SK-N-MC (cell line): ENCODE measurements around the gene NAV3.

ENCODE experiments used
- EZH2 ChIP-seq: fragments of 200-600 bp; sonication (generic); IDR thresholded peaks from one replicate; pipeline ENCODE4 v1.6.1; 2017; ENCODE audit warnings: antibody characterized with exemption
- POLR2AphosphoS5 ChIP-seq: IDR thresholded peaks from 2 replicates; pipeline ENCODE4 v1.6.1; 2012; ENCODE audit warnings: mild to moderate bottlenecking, low read depth, low read length, borderline replicate concordance

DNA sequence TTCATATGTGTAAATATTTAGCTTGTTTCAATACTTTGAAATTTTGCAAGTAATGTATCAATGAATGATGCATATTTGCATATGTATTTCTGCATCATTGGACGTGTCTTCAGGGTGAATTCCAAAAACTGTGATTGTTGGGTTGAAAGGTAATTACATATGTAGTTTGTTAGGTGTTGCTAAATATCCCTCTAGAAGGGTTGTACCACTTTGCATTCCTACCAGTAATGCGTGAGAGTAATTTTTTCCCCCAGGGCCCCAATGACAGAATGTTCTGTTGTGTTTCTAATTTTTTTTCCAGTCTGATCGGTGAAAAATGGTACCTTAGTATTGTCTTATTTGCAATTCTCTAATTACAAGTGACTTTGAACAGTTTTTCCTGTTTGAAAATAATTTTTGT is 408.9 kb downstream of the NAV3 start:
- TF ChIP-seq EZH2: no peak
- TF ChIP-seq POLR2AphosphoS5: no peak
